NOMO-1 (cell line): Measurements from ENCODE around the gene FEM1C.
A peak's percentile ranks its signal among the peaks of the same experiment; 100 is the strongest.

Experiments
- DNase-seq, 2 experiments: peaks; one replicate each; lab custom pipeline; 2025; ENCODE audit not compliant: unreplicated experiment in 2 of 2; lab: John Stamatoyannopoulos, UW

Gene FEM1C

DNA sequence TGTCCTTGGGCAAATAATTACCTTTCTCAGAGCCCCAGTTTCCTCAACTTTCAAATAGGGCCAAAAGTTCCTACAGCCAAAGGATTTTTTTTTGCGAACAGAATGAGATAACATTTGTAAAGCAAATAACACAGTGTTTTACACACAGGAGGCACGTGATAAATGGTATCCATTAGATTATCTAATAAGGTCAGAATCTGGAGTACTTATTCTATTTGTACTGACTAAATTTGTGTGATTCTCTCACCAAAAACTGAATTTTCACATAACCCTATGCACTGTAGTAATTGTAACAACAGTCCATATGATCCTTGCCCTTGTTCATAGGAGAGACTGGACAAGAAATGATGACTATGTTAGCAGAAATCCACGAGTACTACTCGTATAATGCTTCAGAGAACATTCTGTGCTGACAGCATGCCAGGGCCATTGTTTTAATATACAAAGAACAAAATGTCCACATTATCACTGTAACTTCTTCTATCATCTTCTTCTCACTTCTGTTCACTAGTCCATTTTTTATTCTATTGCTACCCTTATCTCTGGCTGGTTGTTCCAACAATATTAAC lies 13.9 kb upstream of the FEM1C start:
- DNase-seq: no peak

DNA sequence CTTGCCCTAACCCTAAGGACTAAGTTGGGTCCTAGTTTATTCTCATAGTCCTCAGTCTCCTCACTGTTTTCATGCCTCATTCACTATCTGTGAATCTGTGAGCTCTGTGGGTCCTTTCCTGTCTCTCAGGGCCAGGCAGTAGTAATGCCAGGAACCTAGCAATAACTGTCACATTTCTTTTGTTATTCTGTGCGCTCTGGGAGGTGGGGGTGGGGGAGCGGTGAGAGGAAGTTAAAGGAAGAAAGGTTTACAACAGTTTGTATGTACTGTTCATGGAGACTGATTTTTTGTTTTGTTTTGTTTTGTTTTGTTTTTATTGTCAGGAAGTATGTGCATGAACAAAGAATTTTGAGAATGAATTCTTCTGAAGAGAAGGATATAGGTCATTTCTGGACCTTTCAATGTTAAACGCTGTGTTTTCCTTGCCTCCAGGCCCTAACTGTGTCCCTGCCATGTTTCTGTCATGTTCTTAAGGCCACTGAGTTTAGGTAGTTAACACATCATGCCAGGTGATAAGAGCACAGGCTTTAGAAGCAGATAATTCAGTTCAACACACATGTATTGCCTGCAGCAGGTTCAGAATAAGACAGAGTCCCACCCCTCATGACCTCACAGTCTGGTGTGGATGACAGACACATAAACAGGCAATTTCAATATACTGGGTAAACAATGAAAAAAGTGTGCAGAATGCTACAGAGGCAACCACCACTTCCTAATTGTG lies 13.3 kb upstream of the FEM1C start:
- peak in 1 of 2 experiments; percentile 8 for DNase-seq

DNA sequence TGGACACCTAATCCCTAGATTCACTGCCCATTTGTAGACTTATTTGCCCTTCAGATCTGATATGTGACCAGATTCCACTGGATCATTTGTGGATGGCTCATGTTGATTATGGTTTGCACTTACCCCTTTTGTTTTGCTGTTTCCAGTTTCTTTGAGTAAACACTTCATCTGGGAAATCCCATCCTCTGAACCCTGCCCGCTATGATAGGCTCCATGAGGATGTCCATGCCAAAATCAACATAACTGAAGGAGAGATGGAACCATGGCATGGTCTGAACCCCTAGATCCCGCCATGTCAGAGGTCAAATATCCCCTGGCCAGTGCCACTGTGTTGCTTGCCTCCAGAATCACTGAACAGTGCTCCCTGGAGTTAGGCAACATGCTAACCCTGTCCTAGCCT lies 11.7 kb upstream of the FEM1C start:
- no peak for DNase-seq

DNA sequence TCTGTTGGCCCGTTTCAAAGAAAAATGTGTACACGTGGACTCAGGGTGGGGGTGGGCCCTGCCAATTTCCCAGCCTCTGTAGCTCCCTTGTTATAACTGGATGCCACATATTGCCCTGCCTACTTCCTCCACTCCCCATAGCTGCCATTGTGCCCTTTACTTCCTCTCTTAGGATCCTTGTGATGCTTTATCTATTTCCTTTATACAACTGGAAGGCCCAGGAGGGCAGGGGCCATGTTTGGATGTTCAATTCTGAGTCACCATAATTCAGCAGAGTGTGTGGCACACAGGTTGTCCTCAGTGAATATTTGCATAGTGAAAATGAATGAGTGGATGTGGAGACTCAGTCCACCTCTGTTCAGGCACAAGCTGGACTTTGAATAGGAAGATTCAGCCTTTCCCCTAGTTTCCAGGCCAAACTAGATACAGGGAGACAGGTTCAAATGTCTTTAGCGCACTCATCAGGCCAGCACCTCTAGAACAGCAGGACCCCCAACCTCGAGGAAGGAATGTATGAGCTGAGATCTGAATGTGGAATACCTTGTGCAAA lies 10.6 kb upstream of the FEM1C start:
- DNase-seq: no peak

- no peak for DNase-seq
Measured at GRCh38 chr5:115553082-115553481, 8.5 kb upstream of the FEM1C start.

- DNase-seq: no peak
Measured at GRCh38 chr5:115551415-115551814, 6.8 kb upstream of the FEM1C start.

GRCh38 chr5:115549154-115549553 lies 4.6 kb upstream of the FEM1C start:
- peak in 1 of 2 experiments; percentile 17 for DNase-seq

DNA sequence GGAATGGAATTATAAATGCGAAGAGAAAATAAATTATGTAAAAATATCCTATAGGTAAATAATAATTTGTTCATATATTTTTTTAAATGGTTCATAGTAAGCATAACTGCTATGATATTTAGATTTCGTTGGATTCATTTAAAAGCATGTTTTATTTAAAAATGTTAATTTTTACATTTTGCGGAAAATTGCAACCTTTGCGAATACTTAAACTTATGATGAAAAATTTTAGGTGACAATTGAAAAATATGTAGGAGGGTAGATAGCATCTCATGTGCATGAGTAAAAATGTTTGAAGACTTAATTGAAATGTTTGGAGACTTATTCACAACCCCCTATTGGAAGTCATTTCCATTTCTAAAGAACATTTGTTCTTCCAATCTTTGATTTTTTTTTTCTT lies 4.1 kb upstream of the FEM1C start:
- DNase-seq: no peak

DNA sequence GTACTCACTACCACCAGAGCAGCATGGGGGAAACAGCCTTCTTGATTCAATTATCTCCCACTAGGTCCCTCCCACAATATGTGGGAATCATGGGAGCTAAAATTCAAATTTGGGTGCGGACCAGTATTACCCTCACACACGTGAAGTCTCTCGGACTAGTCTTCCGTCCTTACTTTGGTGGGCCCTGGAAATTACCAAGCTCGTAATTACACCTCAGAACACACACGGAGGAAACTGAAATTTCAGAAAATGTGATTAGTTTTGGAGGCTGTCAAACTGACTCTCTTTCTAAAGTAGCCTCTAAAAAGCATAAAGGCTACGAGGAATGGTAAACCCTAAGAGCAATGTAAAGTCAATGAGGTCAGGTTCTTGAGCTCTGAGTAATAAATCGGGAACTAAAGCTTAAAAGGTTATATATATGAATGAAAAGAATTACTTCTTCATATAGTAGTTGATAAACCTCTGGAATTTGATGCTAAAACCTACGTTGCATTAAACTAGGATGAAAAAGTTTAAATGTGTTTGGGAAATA lies 842 bp upstream of the FEM1C start:
- DNase-seq: no peak

- peak; percentile 64 to 78 for DNase-seq
Measured at GRCh38 chr5:115544043-115544435, 536 bp downstream of the FEM1C start.

- peak in 1 of 2 experiments; percentile 63 for DNase-seq
Measured at GRCh38 chr5:115543365-115544042, 1.1 kb downstream of the FEM1C start.

DNA sequence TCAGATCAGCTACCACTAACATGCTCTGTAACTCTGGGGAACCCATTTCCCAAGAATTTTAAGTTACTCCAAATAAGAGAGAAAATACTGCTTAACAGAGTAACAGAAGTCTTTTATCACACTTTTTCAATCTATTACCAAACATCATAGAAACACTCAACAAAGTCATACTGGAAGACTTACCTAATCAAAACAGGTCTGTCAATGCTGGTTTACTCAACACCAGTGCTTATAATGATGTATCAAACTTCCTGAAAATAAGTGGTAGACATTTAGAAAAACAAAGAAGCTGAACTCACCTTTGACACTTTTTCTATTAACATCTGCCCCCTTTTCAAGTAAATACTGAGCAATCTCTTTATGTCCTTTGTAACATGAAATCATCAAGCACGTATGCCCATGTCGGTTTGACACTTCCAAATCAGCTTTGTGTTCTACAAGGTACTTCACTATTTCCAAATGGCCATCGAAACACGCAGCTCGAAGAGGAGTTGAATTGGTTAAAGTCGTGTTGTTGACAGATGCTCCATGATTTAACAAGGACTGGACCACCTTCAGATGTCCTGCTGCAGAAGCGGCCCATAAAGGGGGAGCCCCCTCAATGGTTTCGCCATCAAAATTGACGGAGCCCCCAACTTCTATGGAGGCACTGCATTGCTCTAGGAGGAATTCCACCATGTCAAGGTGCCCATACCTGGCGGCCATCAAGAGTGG lies 1.8 kb downstream of the FEM1C start:
- peak in 1 of 2 experiments; percentile 7 for DNase-seq

- no peak for DNase-seq
Measured at GRCh38 chr5:115542086-115542485, 2.5 kb downstream of the FEM1C start.

DNA sequence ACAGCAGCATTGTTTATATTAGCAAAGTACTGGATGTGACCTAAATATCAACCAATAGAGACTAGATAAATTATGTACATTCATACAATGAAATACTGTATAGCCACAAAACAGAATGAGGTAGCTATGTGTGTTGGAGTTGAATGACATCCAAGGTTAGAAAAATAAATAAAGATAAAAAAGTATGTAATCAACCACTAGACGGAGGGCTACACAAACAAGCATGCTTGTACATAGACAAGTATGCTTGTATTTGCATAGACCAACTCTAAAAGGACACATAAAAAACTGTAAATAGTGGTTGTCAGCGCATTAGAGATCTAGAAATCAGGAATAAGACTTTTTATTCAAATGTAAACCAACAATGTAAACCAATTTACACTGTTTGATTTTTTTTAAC lies 3.0 kb downstream of the FEM1C start:
- no peak for DNase-seq

DNA sequence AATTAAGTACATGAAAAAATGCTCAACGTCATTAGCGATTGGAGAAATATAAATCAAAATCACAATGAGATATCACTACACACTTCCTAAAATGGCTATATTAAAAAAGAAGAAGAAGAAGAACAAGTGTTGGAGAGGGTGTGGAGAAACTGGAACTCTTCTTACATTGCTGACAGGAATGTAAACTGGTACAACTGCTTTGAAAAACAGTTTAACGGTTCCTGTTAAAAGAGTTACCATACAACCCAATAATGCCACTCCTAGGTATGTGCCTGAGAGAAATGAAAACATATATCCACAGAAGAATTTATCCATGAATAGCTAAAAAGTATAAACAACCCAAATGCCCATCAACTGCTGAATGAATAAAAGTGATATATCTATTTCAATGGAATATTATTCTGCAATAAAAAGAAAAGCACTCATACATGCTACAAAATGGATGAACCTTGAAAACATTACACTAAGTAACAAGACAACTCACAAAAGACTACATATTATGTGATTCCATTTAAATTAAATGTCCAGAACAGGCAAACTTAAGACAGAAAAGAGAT lies 9.0 kb downstream of the FEM1C start:
- DNase-seq: no peak

DNA sequence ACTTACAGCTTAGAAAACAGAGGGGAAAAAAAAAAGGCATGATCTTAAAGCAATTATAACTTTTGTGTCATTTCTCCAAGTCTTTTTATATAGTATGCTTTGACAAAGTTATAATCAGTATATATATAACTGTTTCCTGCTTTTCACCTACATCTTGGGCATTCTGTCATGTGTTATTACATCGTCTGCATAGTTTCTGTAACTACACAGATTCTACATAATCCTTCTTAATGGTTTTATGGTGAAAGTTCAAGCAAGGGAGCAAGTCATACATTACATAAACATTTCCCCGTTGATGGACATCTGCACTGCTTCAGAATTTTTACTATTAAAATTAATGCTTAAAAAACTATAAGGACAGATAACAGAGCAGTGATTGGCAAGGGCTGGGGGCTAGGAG lies 12.1 kb downstream of the FEM1C start:
- no peak for DNase-seq

GRCh38 chr5:115531787-115532367 lies 12.7 kb downstream of the FEM1C start:
- no peak for DNase-seq

- DNase-seq: no peak
Measured at GRCh38 chr5:115531380-115531779, 13.2 kb downstream of the FEM1C start.

DNA sequence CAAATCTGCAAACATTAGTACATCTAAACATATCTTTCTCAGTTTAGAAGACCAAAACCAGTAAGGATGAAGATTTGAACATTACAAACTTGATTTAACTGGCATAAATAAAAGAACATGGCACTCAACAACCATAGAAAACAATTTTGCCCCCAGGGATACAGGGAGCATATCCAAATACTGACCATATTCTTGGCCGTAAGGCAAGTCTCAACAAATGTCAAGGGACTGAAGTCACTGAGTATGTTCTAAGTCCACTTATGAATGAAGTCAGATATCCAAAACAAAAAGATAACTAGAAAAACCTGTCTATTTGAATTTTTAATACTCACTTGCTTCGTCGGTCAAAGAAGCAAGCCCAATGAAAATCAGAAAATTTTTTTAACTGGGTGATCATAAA lies 14.1 kb downstream of the FEM1C start:
- DNase-seq: no peak

GRCh38 chr5:115526604-115527003 lies 18.0 kb downstream of the FEM1C start:
- DNase-seq: no peak
